Caco-2 (cell line): ENCODE data around the gene ENPP3. TPM values are rescaled to one million over a fixed set of nuclear protein-coding genes. Genes with fewer than 3 reads are reported as not detected.

Source experiments
- BruUV-seq: library from RNA; stranded (reverse); fragments of 400-500 nt; replicated peaks from 2 replicates; lab custom pipeline; 2021; lab: Mats Ljungman, UMichigan
- CTCF ChIA-PET: fragments of 300-600 bp; sonication (Branson Sonifier 250); formaldehyde crosslinking; loops from one replicate; lab custom pipeline; 2022; ENCODE audit warnings: antibody characterized with exemption; lab: Charles Lee
- POLR2A ChIA-PET: fragments of 300-600 bp; sonication (Branson Sonifier 250); formaldehyde crosslinking; loops from one replicate; lab custom pipeline; 2022; ENCODE audit warnings: antibody characterized with exemption; lab: Charles Lee
- DNase-seq, 2 experiments: peaks; one replicate each; pipeline versions ENCODE4 v3.0.0 to v3.0.0-alpha.2; 2020 to 2022
- H3K27me3 ChIP-seq: replicated peaks from 2 replicates; pipeline ENCODE4 v1.6.0; 2011; ENCODE audit warnings: low read length; ENCODE audit not compliant: control insufficient read depth, insufficient read depth
- H3K36me3 ChIP-seq: 2 replicates; pipeline ENCODE4 v1.5.1; 2011; ENCODE audit warnings: low read length; ENCODE audit not compliant: control insufficient read depth, insufficient read depth
- H3K4me1 ChIP-seq: fragments of 250-450 bp; sonication (Bioruptor Pico); 2 replicates; pipeline ENCODE4 v1.5.1; 2020; ENCODE audit warnings: mild to moderate bottlenecking
- H3K4me3 ChIP-seq: 2 replicates; pipeline ENCODE4 v1.5.1; 2011; ENCODE audit warnings: low read depth, mild to moderate bottlenecking, control low read depth, low read length
- H3K9me3 ChIP-seq: fragments of 250-450 bp; sonication (Bioruptor Pico); 2 replicates; pipeline ENCODE4 v1.5.1; 2020; ENCODE audit warnings: mild to moderate bottlenecking, moderate library complexity
- H3K27ac Mint-ChIP-seq: one replicate; pipeline ENCODE4 v1.8.0; 2022; ENCODE audit warnings: mixed read lengths; ENCODE audit not compliant: unreplicated experiment
- H3K27me3 Mint-ChIP-seq: one replicate; pipeline ENCODE4 v1.8.0; 2022; ENCODE audit warnings: mixed read lengths; ENCODE audit not compliant: insufficient read depth, unreplicated experiment
- H3K36me3 Mint-ChIP-seq: one replicate; pipeline ENCODE4 v1.8.0; 2022; ENCODE audit warnings: mild to moderate bottlenecking, mixed read lengths; ENCODE audit not compliant: insufficient read depth, unreplicated experiment
- H3K4me1 Mint-ChIP-seq: one replicate; pipeline ENCODE4 v1.8.0; 2022; ENCODE audit warnings: low read depth, mixed read lengths; ENCODE audit not compliant: unreplicated experiment
- H3K4me3 Mint-ChIP-seq: one replicate; pipeline ENCODE4 v1.8.0; 2022; ENCODE audit warnings: mild to moderate bottlenecking, moderate library complexity, mixed read lengths; ENCODE audit not compliant: unreplicated experiment
- H3K9me3 Mint-ChIP-seq: one replicate; pipeline ENCODE4 v1.8.0; 2022; ENCODE audit warnings: mixed read lengths; ENCODE audit not compliant: unreplicated experiment
- CTCF ChIP-seq, 2 experiments: fragments of 200-600 bp in 1 of 2; IDR thresholded peaks; 1 replicate in 1 of 2; 2 replicates in 1 of 2; pipeline versions ENCODE4 v1.5.1 to v1.8.0; 2011 to 2022; ENCODE audit warnings: antibody characterized with exemption in 1 of 2, control low read depth in 1 of 2, inconsistent platforms in 1 of 2, low read depth in 1 of 2, low read length in 1 of 2, mild to moderate bottlenecking in 1 of 2, moderate library complexity in 1 of 2; ENCODE audit not compliant: insufficient read depth in 1 of 2, severe bottlenecking in 1 of 2, unreplicated experiment in 1 of 2
- intact Hi-C: fragments of 100-400 bp; cut with micrococcal nuclease; formaldehyde crosslinking; loops from one replicate; pipeline ENCODE4 v1.10.0; 2022; ENCODE audit not compliant: unreplicated experiment
- total RNA-seq: library from RNA; stranded (reverse); gene quantifications from 2 replicates; pipeline ENCODE4 v1.2.3, GENCODE V29; 2022

ENPP3 gene
- total RNA-seq, 1 experiment from 2014 or later, result not detected

DNA sequence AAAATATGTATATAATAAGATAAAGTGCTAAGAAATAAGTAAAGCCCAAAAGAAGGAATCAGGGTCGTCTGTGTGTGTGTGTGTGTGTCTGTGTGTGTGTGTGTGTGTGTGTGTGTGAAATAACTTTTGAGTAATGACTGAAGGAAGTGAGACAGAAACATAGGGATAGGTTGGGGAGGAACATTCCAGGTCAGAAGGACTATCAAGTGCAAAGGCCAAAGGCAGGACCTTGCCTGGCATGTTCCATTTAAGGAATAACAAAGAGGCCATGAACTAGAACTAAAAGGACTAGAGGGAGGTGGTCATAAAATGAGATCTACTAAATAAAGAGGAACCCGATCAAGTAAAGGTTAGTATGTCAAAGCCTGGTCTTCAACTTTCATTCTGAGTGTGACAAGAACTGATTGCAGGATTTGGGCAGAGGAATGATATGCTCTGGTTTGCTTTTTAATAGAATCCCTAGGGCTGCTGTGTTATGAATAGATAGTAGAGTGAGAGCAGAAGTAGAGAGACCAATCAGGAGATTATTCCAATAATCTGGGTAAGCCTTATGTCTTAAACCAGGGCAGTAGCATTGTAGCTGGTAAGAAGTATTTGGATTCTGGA is 6.9 kb downstream of the ENPP3 start:
- Histone ChIP-seq H3K27me3 (no peaks in the 10 kb centered on the region; the same call in 1 of the 2 replicates), H3K9me3 (no peaks in the 10 kb centered on the region), H3K36me3 (no peaks in the 10 kb centered on the region), H3K4me3 (no peak overlapping the region), H3K4me1 (no peaks in the 10 kb centered on the region)
- no peak for TF ChIP-seq CTCF (IDR thresholded peaks at IDR 0.05; ENCODE audit: insufficient read depth in 1 of 2, low read depth in 1 of 2, low read length in 1 of 2, severe bottlenecking in 1 of 2, unreplicated experiment in 1 of 2)
- no TSS peak for BruUV-seq
- CTCF ChIA-PET, result interaction anchor here (1.0 kb wide), 1 partner anchor 15 kb away, joined by 3 read pairs; no protein-coding TSS in a partner anchor
- peaks cover 3% of the 10 kb centered on the region for H3K27me3 Mint-ChIP-seq
- no peaks in the 10 kb centered on the region for H3K36me3 Mint-ChIP-seq
- intact Hi-C loops, result no loop called here
- no peak overlapping the region for H3K4me3 Mint-ChIP-seq
- POLR2A ChIA-PET, result no interaction called here
- no peaks in the 10 kb centered on the region for H3K9me3 Mint-ChIP-seq
- no peak for DNase-seq
- H3K4me1 Mint-ChIP-seq, result no peaks in the 10 kb centered on the region
- no peak overlapping the region for H3K27ac Mint-ChIP-seq

DNA sequence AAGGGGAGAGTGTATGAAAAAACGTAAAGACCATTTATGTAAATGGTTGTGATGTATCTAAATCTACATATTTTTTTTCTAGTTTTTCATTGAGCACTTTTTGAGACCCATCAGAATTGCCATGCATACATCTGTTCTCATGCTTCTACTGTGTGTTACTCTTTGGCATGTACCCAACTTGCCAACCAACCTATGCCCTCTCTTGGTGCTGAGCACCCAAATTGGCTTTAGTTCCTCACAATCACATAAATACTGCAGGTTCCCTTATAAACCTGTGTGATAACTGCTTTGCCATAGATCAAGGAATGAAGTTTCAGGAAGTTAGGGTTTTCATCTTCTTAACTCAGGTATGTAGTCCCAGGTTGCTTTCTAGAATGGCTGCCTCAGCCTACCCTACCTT is 7.8 kb downstream of the ENPP3 start:
- CTCF ChIA-PET, result interaction anchor here (1.0 kb wide), 1 partner anchor 16 kb away, joined by 3 read pairs; no protein-coding TSS in a partner anchor
- H3K9me3 ChIP-seq, result no peaks in the 10 kb centered on the region
- no peak overlapping the region for H3K4me3 ChIP-seq
- no peaks in the 10 kb centered on the region for H3K4me1 Mint-ChIP-seq
- intact Hi-C loops, result no loop called here
- no peak overlapping the region for H3K27ac Mint-ChIP-seq
- no peaks in the 10 kb centered on the region for H3K9me3 Mint-ChIP-seq
- BruUV-seq, result no TSS peak
- H3K36me3 ChIP-seq, result no peaks in the 10 kb centered on the region
- H3K4me3 Mint-ChIP-seq, result no peak overlapping the region
- TF ChIP-seq CTCF (IDR thresholded peaks at IDR 0.05; ENCODE audit: insufficient read depth in 1 of 2, low read depth in 1 of 2, low read length in 1 of 2, severe bottlenecking in 1 of 2, unreplicated experiment in 1 of 2), result no peak
- no peaks in the 10 kb centered on the region; the same call in 1 of the 2 replicates for H3K27me3 ChIP-seq
- no peak for DNase-seq
- no peaks in the 10 kb centered on the region for H3K36me3 Mint-ChIP-seq
- H3K27me3 Mint-ChIP-seq, result peaks cover 3% of the 10 kb centered on the region
- no peaks in the 10 kb centered on the region for H3K4me1 ChIP-seq
- POLR2A ChIA-PET, result no interaction called here

- Mint-ChIP-seq H3K9me3 (no peaks in the 10 kb centered on the region), H3K27ac (no peak overlapping the region), H3K4me3 (no peak overlapping the region), H3K4me1 (no peaks in the 10 kb centered on the region), H3K27me3 (peaks cover 3% of the 10 kb centered on the region), H3K36me3 (no peaks in the 10 kb centered on the region)
- H3K36me3 ChIP-seq, result no peaks in the 10 kb centered on the region
- ChIA-PET CTCF (no interaction called here), POLR2A (no interaction called here)
- TF ChIP-seq CTCF (IDR thresholded peaks at IDR 0.05; ENCODE audit: insufficient read depth in 1 of 2, low read depth in 1 of 2, low read length in 1 of 2, severe bottlenecking in 1 of 2, unreplicated experiment in 1 of 2), result no peak
- H3K4me3 ChIP-seq, result no peak overlapping the region
- no peaks in the 10 kb centered on the region for H3K9me3 ChIP-seq
- no peaks in the 10 kb centered on the region for H3K4me1 ChIP-seq
- intact Hi-C loops, result no loop called here
- no TSS peak for BruUV-seq
- no peaks in the 10 kb centered on the region; the same call in 1 of the 2 replicates for H3K27me3 ChIP-seq
- no peak for DNase-seq
Observed at GRCh38 chr6:131645846-131646245, 8.7 kb downstream of the ENPP3 start.
